Neural progenitor cell (in vitro differentiated cells): ENCODE results near the gene EPHB3. TPM values are rescaled to one million over a fixed set of nuclear protein-coding genes. Genes with fewer than 3 reads are reported as not detected.
"Not testable (repeated sequence)": the region's sequence is repeated elsewhere in the genome, so short reads cannot be mapped to it uniquely, and the experiment has no call there.

ENCODE experiments used
- DNase-seq: peaks from one replicate; pipeline ENCODE4 v3.0.0-alpha.2; 2016; ENCODE audit warnings: low spot score
- H2AFZ ChIP-seq: fragments of 200-600 bp; sonication (generic); replicated peaks from 2 replicates; pipeline ENCODE4 v1.6.1; 2016; ENCODE audit warnings: antibody characterized with exemption
- H3F3A ChIP-seq: fragments of 200-600 bp; sonication (generic); 2 replicates; pipeline ENCODE4 v1.6.1; 2016; ENCODE audit warnings: antibody characterized with exemption, low read depth
- H3K27ac ChIP-seq: fragments of 200-600 bp; sonication (generic); 2 replicates; pipeline ENCODE4 v1.5.1; 2016; ENCODE audit warnings: mild to moderate bottlenecking
- H3K27me3 ChIP-seq: fragments of 200-600 bp; sonication (generic); 2 replicates; pipeline ENCODE4 v1.6.1; 2016; ENCODE audit warnings: mild to moderate bottlenecking, moderate library complexity
- H3K36me3 ChIP-seq: fragments of 200-600 bp; sonication (generic); 2 replicates; pipeline ENCODE4 v1.5.1; 2016
- H3K4me1 ChIP-seq: fragments of 200-600 bp; sonication (generic); 2 replicates; pipeline ENCODE4 v1.6.1; 2016; ENCODE audit warnings: mixed run types
- H3K4me2 ChIP-seq: fragments of 200-600 bp; sonication (generic); 2 replicates; pipeline ENCODE4 v1.6.1; 2016
- H3K4me3 ChIP-seq: fragments of 200-600 bp; sonication (generic); 2 replicates; pipeline ENCODE4 v1.5.1; 2016
- H3K79me2 ChIP-seq: fragments of 200-600 bp; sonication (generic); 2 replicates; pipeline ENCODE4 v1.6.1; 2016; ENCODE audit warnings: low read depth
- H3K9ac ChIP-seq: fragments of 200-600 bp; sonication (generic); 2 replicates; pipeline ENCODE4 v1.6.1; 2016
- H3K9me3 ChIP-seq: fragments of 200-600 bp; sonication (generic); 2 replicates; pipeline ENCODE4 v1.5.1; 2016; ENCODE audit warnings: low read depth
- H4K20me1 ChIP-seq: fragments of 200-600 bp; sonication (generic); 2 replicates; pipeline ENCODE4 v1.6.1; 2016; ENCODE audit warnings: low read depth
- H3K27ac Mint-ChIP-seq: 3 replicates; pipeline ENCODE4 v1.8.0; 2021; ENCODE audit warnings: mixed read lengths
- H3K27me3 Mint-ChIP-seq: 2 replicates; pipeline ENCODE4 v1.8.0; 2022; ENCODE audit warnings: low read depth, mild to moderate bottlenecking, inconsistent platforms, moderate library complexity, mixed read lengths; ENCODE audit not compliant: insufficient read depth
- H3K36me3 Mint-ChIP-seq: 3 replicates; pipeline ENCODE4 v1.8.0; 2021; ENCODE audit warnings: mixed read lengths
- H3K4me1 Mint-ChIP-seq: 3 replicates; pipeline ENCODE4 v1.8.0; 2021; ENCODE audit warnings: mixed read lengths
- H3K4me3 Mint-ChIP-seq: 3 replicates; pipeline ENCODE4 v1.8.0; 2021; ENCODE audit warnings: mild to moderate bottlenecking, moderate library complexity, mixed read lengths
- H3K9me3 Mint-ChIP-seq: 3 replicates; pipeline ENCODE4 v1.8.0; 2020; ENCODE audit warnings: mixed read lengths
- CTCF ChIP-seq: fragments of 200-600 bp; sonication (generic); IDR thresholded peaks from 2 replicates; pipeline ENCODE4 v1.5.1; 2017; ENCODE audit warnings: antibody characterized with exemption, mild to moderate bottlenecking
- EZH2 ChIP-seq: fragments of 200-600 bp; sonication (generic); IDR thresholded peaks from 2 replicates; pipeline ENCODE4 v1.6.1; 2017; ENCODE audit warnings: antibody characterized with exemption, mild to moderate bottlenecking, moderate library complexity
- EZH2phosphoT487 ChIP-seq: fragments of 200-600 bp; sonication (generic); IDR thresholded peaks from 2 replicates; pipeline ENCODE4 v1.6.1; 2017; ENCODE audit warnings: antibody characterized with exemption
- total RNA-seq: library from RNA; depleted of rRNA; stranded (reverse); fragments of >200 nt; gene quantifications from 2 replicates; pipeline ENCODE4 v1.2.3, GENCODE V29; 2015; ENCODE audit warnings: low replicate concordance

Gene EPHB3
- total RNA-seq, 1 donor from 2014 or later = 2.3 TPM

GRCh38 chr3:184615396-184615795, 53.8 kb downstream of the EPHB3 start:
- Mint-ChIP-seq H3K9me3 (no peaks in the 10 kb centered on the region), H3K27me3 (peaks cover 15% of the 10 kb centered on the region)
- TF ChIP-seq CTCF (no peak), EZH2phosphoT487 (no peak), EZH2 (no peak)

GRCh38 chr3:184616436-184616835, 54.9 kb downstream of the EPHB3 start:
- H3K36me3 Mint-ChIP-seq = no peaks in the 10 kb centered on the region
- TF ChIP-seq EZH2 (no peak), CTCF (no peak), EZH2phosphoT487 (no peak)
- no peaks in the 10 kb centered on the region for H3K36me3 ChIP-seq
- H3K9me3 Mint-ChIP-seq = no peaks in the 10 kb centered on the region
- H3K4me3 ChIP-seq = no peak overlapping the region
- H4K20me1 ChIP-seq = no peaks in the 10 kb centered on the region
- DNase-seq = no peak
- no peaks in the 10 kb centered on the region for H3K79me2 ChIP-seq
- H3K4me1 Mint-ChIP-seq = peaks cover 52% of the 10 kb centered on the region
- H3K4me3 Mint-ChIP-seq = no peak overlapping the region
- H3K4me1 ChIP-seq = peaks cover 4% of the 10 kb centered on the region
- H3K27ac ChIP-seq = no peak overlapping the region
- H3K4me2 ChIP-seq = no peak overlapping the region
- H3K27me3 Mint-ChIP-seq = peaks cover 12% of the 10 kb centered on the region
- no peaks in the 10 kb centered on the region for H3K9me3 ChIP-seq
- no peaks in the 10 kb centered on the region for H3F3A ChIP-seq
- H2AFZ ChIP-seq = no peak overlapping the region
- H3K27ac Mint-ChIP-seq = peak overlapping the region; percentile 47
- peaks cover 9% of the 10 kb centered on the region for H3K27me3 ChIP-seq
- no peak overlapping the region for H3K9ac ChIP-seq

More at GRCh38 chr3:184615396-184615795, 53.8 kb downstream of the EPHB3 start:
- no peak for DNase-seq
- no peaks in the 10 kb centered on the region for H3K79me2 ChIP-seq
- H3K36me3 ChIP-seq = no peaks in the 10 kb centered on the region
- no peak overlapping the region for H2AFZ ChIP-seq
- no peaks in the 10 kb centered on the region for H4K20me1 ChIP-seq
- no peaks in the 10 kb centered on the region for H3K9me3 ChIP-seq
- no peak overlapping the region for H3K9ac ChIP-seq
- H3K27me3 ChIP-seq = peaks cover 9% of the 10 kb centered on the region
- Mint-ChIP-seq H3K4me3 (peak overlapping the region; percentile 66), H3K4me1 (peaks cover 58% of the 10 kb centered on the region), H3K36me3 (no peaks in the 10 kb centered on the region), H3K27ac (peak overlapping the region; percentile 32)
- peaks cover 4% of the 10 kb centered on the region for H3K4me1 ChIP-seq
- no peaks in the 10 kb centered on the region for H3F3A ChIP-seq
- no peak overlapping the region for H3K27ac ChIP-seq
- H3K4me3 ChIP-seq = no peak overlapping the region
- no peak overlapping the region for H3K4me2 ChIP-seq

GRCh38 chr3:184617306-184617705, 55.7 kb downstream of the EPHB3 start:
- H3K9me3 Mint-ChIP-seq, H2AFZ ChIP-seq, H3K27me3 Mint-ChIP-seq, H3K27ac ChIP-seq, H4K20me1 ChIP-seq, H3K4me2 ChIP-seq, H3K36me3 Mint-ChIP-seq, H3K9me3 ChIP-seq, H3K4me3 ChIP-seq, H3K4me3 Mint-ChIP-seq, DNase-seq, H3K9ac ChIP-seq, H3K36me3 ChIP-seq, H3K79me2 ChIP-seq, H3K4me1 ChIP-seq, H3K27me3 ChIP-seq, H3F3A ChIP-seq, H3K27ac Mint-ChIP-seq: not testable (repeated sequence)
- peaks cover 45% of the 10 kb centered on the region for H3K4me1 Mint-ChIP-seq

- H3K79me2 ChIP-seq = no peaks in the 10 kb centered on the region
- Mint-ChIP-seq H3K27me3 (peaks cover 9% of the 10 kb centered on the region), H3K4me1 (peaks cover 38% of the 10 kb centered on the region), H3K4me3 (no peak overlapping the region), H3K36me3 (no peaks in the 10 kb centered on the region), H3K27ac (peak overlapping the region; percentile 7), H3K9me3 (no peaks in the 10 kb centered on the region)
- no peak overlapping the region for H3K9ac ChIP-seq
- no peak overlapping the region for H3K4me2 ChIP-seq
- H3K9me3 ChIP-seq = no peaks in the 10 kb centered on the region
- no peak overlapping the region for H3K4me3 ChIP-seq
- no peaks in the 10 kb centered on the region for H3K4me1 ChIP-seq
- H3F3A ChIP-seq = no peaks in the 10 kb centered on the region
- no peak overlapping the region for H2AFZ ChIP-seq
- DNase-seq = no peak
- H4K20me1 ChIP-seq = no peaks in the 10 kb centered on the region
- TF ChIP-seq EZH2phosphoT487 = no peak
- no peak for TF ChIP-seq EZH2
- TF ChIP-seq CTCF = no peak
- no peak overlapping the region for H3K27ac ChIP-seq
- H3K27me3 ChIP-seq = peaks cover 9% of the 10 kb centered on the region
- no peaks in the 10 kb centered on the region for H3K36me3 ChIP-seq
Measured at GRCh38 chr3:184618811-184619210, 57.2 kb downstream of the EPHB3 start.
